Measurements from ENCODE around the gene KRT12. TPM values are rescaled to one million over a fixed set of nuclear protein-coding genes. Genes with fewer than 3 reads are reported as not detected.
A peak's percentile ranks its signal among the peaks of the same experiment; 100 is the strongest.
"Not testable (repeated sequence)": the region's sequence is repeated elsewhere in the genome, so short reads cannot be mapped to it uniquely, and the experiment has no call there.

Gene KRT12
- total RNA-seq, 1 donor from 2014 or later: not detected

DNA sequence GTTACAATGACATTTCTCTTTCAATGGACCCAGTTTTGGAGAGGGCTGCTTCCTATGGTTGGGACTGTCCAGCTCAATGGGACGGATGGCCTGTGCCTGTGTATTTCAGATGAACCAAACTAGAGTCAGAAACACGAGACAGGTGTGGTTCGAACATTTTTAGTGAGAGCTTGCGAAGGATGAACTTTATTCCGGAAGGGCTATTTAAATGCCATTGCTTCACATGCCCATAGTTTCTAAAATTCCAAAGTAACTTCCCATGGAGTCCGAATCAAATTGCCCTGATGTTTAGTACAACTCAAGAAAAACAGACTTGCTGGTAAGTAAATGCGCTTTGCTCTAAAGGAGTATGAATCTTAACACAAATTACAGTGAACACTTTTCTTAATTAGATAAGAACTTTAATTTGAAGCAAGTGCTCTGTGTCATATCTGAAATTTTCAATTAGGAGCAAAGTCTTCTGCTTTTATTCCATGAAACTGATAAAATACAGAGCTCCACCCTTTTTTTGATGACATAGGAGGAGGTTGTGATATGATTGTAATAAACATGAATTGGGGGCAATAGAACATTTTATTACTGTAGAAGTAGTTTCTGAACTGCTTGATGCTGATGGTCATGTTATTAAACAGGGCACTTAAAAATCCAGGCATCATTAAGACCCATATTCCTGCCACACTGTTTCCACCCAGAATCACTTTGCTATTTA is 16.8 kb upstream of the KRT12 start:
- no peak for DNase-seq (ENCODE audit: low read depth in 2 of 2)

DNA sequence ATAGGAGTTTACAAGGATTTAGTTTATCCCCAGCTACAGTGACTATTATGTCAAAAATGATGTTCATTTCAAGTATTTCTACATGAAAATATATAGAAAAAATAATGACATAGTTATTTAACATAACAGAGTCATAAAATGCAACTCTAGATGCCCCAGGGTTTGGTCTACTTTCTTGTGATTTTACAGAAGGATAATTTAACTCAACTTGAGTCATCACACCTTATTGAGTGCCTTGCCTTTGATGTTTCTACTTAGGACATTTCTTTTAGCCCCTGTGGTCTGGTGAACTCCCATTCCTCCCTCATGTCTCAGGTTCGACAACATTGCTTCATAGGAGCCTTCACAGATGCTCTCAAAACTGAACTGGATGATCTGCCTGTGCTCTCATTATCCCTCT is 16.0 kb upstream of the KRT12 start:
- no peak for DNase-seq (ENCODE audit: low read depth in 2 of 2)

DNA sequence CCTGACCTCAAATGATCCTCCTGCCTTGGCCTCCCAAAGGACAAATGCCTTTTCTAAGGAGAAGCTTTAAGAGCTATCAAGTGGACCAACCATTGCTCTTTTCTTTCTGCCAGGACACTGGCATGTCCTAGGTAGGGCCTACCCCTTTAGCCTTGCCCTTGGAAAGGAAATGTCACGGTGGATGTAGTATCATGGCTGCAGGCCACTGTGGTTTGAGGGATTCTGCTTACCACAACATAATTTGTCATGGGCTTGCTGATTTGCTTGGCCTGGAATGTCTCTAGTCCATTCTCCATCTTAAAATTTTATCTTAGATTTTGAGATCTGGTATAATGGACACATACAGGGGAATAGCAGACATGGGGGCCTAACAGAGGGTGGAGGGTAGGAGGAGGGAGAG is 12.0 kb upstream of the KRT12 start:
- DNase-seq (ENCODE audit: low read depth in 2 of 2): no peak

DNA sequence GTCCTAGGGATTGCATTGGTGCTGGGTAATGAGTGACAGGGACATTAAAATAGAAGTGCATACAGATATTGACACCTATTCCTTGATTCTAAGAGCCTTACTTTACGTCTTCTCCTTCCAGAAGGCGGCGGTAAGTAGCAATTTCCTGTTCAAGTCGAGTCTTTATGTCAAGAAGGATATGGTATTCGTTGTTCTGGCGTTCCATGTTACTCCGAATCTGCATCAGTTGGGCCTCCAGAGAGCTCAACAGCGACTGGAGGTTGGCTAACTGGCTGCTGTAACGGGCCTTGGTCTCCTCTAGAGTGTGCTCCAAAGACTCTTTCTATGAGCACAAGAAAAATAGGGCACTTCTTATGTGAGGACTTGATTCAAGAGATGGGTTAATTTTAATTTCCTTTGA is 11.0 kb upstream of the KRT12 start:
- DNase-seq (ENCODE audit: low read depth in 2 of 2): no peak

DNA sequence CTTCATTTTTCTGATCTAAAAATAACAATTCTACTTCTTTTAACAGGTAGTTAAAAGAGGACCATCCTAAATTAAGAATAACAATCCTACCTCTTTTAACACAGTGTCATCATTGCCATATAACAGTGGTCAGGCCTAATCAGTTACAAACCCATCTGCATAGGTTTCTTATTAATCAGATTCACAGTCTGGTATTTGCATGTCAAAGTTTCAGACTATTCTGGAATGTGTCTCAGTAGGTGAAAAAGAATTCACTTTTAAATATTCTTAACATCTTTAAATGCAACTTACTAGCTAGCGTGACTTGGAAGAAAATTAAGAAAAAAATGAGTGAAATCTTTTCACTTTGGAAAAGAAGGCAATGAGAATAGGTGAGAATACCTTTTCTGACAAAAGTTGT is 6.8 kb upstream of the KRT12 start:
- no peak for DNase-seq (ENCODE audit: low read depth in 2 of 2)

DNA sequence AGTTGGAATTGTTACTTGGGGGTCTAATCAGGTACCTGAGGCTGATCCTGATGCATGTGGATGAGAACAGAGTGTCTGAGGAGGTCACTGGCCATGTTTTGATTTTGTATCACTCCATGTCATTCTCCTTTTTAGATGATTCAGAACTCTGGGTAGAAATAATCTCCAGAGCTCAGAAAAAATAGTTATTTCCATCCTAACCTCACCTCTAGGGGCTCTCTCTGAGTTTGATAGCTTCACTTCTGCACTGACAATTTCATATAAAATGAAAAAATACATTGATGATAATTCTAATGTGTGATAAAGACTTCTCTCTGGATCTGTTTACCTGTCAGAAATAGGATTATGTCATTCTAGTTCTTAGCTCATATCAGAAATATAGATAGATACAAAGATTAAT is 6.2 kb upstream of the KRT12 start:
- no peak for DNase-seq (ENCODE audit: low read depth in 2 of 2)

DNA sequence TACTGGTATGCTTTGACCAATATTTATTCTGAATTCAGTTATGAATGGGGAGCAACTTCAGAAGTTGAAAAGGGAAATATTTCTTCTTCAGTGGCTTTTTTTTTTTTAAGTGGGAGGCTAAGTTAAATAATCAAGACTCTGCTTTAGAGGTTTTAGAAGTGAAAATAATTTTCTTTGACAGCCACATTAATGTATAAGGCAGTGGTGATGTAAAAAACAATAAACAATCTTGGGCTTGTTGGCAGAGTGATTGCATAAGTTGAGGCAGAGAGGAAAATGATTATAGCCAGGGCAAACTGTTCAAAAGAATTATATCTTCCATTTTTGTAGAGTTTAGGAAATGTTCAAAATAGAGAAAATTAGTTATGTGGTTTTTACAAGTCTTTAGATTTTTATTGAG is 5.4 kb upstream of the KRT12 start:
- DNase-seq (ENCODE audit: low read depth in 2 of 2): no peak

DNA sequence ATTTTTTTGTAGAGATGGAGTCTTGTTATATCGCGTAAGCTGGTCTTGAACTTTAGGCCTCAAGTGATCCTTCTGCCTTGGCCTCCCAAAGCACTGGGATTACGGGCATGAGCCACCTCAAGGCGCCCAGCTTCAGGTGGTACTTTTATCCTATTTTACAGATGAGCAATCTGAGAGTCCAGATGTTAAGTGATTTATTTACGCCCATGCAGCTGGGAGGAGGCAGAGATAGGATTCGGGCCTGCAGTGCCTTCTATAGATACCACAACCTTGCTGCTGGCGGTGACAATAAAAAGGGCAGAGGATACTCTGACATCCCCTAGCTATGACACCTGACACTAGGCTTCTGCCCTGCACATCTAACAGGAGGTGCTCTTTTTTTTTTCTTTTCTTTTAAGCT is 4.3 kb upstream of the KRT12 start:
- no peak for DNase-seq (ENCODE audit: low read depth in 2 of 2)

DNA sequence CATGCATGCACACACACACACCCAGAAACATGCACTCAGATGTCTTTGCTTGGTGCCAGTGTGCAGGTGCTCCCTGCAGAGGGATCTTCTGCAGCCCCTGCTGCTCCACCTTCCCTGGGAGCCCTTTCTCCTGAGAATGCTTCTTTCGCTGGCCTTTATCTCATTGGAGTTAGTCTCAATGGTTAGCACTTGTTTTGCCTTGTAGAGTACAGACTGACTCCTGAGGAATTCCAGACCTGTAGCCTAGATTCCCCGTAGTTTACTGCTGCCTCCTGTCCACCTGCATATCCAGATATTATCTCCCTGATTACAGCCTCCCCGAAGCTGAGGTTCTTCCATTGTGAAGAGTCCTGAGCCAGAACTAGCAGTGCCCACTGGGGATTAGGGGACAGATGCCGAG is 3.1 kb upstream of the KRT12 start:
- DNase-seq (ENCODE audit: low read depth in 2 of 2): no peak

DNA sequence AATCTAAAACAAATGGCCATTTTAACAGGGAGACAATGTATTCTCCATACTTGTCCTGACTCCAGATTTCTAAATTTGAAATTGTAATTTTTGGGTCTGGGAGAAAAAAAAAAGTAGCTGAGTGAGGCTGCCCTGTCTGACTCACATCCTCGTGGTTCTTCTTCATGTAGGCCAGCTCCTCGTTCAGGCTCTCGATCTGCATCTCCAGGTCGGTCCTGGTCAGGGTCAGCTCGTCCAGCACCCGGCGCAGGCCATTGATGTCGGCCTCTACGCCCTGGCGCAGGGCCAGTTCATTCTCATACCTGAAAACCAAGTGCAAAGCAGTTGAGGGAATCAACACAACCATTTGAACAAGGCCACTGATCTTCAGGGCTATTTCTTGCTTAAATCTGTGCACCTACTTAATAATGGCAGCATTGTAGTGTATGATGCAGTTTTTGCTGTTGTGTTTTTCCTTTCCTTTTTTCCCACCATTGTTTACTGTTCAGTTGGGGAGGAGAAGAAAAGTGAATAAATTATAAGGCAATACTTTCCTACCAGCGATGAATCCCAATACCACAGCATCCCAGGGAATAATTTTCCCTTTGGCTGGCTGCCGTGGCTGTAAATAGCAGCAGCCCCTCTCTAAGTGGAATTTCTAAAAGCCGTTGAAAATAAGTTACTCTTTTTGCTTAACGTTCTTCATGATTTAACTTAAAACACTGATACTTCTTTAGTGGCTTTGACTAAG is 2.2 kb downstream of the KRT12 start:
- no peak for DNase-seq (ENCODE audit: low read depth in 2 of 2)

DNA sequence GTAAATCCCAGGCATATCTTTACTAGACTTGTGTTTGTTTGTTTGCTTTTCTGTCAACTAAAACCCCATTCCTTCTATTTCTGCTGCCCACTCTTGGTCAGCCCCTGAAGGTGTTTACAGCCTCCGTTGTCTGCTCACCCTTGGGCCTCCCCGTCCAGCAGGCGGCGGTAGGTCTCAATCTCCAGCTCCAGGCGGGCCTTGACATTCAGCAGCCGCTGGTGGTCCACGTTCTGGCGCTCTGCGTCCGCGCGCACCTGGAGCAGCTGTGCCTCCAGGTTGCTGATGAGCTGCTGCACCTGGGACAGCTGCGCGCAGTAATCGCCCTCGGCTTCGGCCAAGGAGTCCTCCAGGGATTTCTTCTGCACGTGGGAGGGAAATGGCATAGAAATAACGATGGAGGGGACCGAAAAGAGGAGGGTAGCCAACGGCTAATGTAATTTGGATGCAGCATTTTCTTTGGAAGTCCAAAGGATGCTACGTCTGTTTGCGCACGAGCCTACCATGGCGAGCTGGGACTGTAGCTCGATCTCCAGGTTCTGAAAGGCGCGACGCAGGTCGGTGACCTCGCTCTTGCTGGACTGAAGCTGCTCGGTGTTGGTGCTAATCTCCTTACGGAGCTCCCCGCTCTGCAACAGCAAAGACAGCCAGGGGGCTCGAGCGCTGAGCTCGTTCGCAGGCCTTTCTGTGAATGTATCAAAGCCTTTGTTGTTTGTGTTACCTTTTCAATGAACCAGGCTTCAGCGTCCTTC is 3.9 kb downstream of the KRT12 start:
- peak in 1 of 2 donors; percentile 29 for DNase-seq (ENCODE audit: low read depth in 2 of 2)

DNA sequence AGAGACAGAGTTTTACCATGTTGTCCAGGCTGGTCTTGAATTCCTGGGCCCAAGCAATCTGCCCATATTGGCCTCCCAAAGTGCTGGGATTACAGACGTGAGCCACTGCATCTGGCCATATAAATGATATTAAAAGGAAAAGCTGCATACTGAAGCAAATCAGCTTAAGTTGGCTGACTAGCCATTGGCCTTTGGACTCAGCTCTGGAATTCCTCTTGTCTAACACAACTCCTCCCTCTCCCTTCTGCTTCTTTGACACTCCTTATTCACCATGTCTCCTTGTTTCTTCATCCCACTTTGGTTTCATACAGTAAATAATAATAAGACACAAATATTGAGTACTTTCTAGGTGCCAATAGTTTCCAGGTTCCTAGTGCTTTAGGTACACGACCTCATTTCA is 7.5 kb downstream of the KRT12 start:
- DNase-seq (ENCODE audit: low read depth in 2 of 2): no peak

DNA sequence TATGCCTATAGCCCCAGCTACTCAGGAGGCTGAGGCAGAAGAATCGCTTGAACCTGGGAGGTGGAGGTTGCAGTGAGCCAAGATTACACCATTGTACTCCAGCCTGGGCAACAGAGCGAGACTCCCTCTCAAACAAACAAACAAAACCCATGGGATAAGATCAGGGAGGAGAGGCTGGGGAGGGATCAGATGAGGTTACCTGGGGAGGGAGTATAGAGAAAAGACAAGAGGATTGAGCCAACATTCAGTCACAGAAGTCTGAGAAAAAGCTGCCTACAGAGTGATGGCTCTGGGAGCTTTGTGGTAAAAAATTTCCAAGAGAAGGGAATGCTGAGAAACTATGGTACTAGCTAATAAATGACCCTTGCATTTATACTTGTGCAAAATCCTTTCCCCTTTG is 8.4 kb downstream of the KRT12 start:
- DNase-seq (ENCODE audit: low read depth in 2 of 2): not testable (repeated sequence)

DNA sequence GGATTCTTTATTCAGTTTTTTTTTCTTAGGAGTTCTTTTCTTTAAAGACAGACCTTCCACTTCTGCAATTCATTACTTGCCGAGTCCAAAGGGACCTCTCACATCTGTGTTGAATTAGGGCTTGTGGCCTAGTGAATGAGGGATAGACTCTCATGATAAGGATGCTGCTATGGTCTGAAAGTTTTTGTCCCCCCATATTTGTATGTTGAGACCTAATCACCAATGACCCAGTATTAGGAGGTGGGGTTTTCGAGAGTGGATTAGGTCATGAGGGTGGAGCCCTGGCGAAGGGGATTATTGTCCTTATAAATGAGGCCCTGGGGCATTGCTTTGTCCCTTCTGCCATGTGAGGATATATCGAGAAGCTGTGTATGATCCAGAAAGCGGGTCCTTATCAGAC is 9.5 kb downstream of the KRT12 start:
- DNase-seq (ENCODE audit: low read depth in 2 of 2): no peak

DNA sequence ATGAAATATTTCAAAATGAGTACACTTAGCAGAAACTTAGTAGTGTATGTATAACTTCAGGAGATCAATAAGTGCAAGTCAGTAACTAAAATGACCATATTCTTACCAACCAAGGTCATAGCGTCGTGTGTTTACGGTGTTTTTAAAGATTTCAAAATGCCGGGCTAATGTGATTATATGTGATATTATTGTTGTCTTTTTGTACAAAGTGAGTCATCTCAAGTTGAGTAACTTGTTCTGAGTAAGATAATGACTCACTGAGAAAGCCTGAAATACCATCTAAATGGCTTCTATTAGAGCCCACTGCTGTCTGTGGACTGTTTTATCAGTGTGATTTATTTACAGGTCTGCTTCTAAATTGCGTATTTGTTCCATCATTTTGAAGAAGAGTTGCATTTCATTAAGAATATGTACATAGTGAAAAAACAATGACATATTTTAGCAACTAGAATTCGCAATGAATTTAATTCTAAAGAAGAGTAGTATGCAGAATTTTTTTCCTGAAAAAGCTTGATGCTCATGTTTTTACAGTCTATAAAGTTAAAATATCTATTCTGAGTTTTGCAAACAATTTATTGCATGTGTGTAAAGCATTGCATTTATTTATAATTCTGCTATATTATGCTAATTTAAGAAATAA is 12.7 kb downstream of the KRT12 start:
- DNase-seq (ENCODE audit: low read depth in 2 of 2): peak in 1 of 2 donors; percentile 58

DNA sequence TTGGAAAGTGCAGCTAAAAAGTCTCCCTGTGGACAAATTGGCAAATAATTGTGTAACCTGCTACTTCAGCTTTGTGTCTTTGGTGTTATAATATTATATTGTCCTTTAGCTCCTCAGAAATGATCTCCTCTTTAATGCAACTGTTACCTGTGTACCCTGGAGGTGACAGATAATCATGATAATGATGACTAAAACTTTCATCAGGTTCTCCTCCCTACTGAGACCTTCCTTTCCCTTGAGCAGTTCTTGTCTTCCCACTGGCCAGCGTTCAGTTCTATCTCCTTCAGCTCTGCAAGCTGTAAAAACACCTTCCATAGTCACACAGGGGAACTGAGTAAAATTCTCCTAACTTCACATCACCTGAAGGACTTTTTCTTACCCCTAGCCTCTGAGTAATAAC is 14.7 kb downstream of the KRT12 start:
- no peak for DNase-seq (ENCODE audit: low read depth in 2 of 2)

DNA sequence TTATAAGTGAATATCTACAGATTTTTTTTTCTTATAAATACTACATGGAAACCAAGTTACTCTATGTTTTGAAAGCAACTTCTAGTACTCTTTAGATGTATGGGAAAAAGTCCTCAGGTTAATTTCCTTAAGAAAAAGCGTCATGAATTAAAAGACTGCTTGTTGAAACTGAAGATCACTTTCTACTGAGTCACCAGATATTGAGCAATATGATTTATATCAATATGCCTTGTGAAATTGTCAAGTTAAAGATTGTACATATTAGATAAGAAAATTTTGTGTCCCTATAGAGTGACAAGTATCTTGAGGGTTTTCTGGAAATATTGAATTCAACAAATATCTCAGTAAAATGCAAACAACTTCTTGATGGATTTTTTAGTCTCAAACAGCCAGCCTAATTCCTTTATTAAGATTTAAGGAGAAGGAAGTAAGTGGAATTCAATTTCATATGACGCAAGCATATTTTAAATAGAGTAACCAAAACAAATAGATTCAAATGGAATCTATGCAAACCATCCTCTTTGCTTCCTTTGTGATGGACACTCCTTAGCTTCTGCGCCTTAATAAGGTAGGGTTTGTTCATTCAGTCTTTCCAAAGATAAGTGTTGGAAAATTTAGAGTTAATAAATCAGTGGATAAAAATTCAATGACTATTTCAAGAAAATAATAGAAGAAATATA is 16.6 kb downstream of the KRT12 start:
- DNase-seq (ENCODE audit: low read depth in 2 of 2): no peak

DNA sequence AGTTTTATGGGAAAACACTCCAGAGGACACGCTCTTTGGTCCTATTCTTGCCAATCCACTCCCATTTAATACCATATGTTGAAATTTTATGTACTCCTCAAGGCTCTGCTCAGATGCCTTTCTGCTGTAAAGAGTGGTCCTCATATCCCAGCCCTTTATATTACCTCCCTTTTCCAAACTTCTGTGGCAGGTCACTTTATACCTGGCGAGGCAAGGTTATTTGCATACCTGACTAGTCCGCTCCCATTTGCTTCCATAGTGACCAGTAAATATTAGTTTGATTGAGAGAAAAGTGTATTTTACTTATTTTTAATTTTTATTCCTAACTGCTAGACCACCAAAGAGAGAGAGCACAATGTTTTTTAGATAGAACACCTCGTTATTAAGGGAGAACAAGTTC is 17.3 kb downstream of the KRT12 start:
- DNase-seq (ENCODE audit: low read depth in 2 of 2): no peak

DNA sequence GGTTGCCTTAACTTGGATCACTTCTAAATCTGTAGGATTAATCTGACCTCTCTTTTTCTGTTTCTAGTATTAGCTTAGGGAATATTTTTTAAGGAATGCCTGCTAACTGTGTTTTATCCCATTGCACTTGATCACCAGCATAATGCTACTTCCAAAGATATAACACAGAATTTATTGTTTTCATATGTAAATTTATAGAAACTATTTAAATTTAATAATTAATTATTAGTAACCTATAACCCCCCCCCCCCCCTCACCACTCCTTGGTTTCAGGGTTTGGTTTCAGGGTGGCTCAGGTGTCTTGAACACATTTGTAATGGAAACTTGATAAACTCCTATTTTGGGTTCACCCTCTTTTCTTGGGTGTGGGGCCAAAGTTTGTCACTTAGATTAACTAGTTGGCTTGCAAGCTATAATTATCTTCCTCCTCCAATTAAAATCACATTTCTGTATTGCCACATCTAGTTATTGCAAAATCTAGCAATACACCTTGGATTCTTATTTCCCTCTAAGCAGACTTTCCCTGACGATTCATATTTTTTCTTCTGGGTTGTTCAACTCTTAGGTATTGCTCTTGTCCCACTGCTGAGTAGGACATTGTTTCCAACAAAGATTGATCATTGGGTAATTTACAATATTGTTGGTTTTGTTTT is 18.3 kb downstream of the KRT12 start:
- DNase-seq (ENCODE audit: low read depth in 2 of 2): no peak

DNA sequence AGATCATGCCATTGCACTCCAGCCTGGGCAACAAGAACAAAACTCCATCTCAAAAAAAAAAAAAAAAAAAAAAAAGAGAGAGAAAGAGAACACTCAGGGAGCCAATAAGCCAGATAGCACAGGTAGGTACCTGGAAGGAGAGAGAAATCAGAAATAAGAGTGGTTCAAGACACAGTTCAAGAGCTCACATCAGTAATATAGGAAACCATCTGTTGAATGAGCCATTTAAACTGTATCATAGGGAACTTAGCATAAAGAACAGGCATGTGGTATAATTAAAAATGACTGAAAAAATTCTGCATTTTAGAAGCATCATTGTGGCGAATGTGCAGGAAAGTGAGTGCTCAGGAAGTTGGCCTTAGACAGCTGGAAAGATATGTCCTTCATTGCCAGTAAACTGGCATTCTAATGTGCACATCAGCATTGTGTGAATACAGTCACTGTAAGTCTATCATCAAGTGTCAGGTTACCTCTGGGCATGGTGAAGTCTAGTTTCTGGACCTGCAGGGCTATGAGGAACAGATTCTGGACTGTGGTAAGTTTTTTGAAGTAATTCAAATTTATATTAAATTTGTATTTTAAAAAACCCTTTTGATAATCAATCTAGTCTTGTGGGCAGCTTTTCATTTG is 20.4 kb downstream of the KRT12 start:
- no peak for DNase-seq (ENCODE audit: low read depth in 2 of 2)

DNA sequence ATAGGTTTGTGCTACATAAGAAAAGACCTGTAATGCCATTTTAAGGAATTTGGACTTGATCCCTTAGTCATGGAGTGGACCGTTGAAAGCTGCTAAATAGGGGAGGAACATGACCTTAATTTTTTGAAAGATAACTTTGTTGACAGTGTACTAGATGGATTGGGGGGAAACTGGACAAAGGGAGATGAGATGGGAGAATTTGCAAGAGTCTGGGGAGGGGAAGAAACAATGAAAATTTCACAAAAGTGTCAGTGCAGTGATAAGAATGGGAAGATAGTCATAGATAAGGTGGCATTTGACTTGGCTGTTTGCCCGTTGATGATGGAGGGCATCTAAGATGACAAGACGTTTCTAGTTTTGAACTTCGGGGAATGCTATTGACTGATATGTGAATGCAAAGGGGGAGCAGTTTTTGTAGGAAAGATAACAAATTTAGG is 22.3 kb downstream of the KRT12 start:
- no peak for DNase-seq (ENCODE audit: low read depth in 2 of 2)

Data from dermis microvascular lymphatic vessel endothelial cell (primary cell).